ENCODE data around the gene WWOX. TPM values are rescaled to one million over a fixed set of nuclear protein-coding genes. Genes with fewer than 3 reads are reported as not detected.

WWOX gene
- total RNA-seq, 1 donor from 2014 or later = 15.8 TPM

- DNase-seq (ENCODE audit: low spot score) = no peak
These were observed 359.1 kb downstream of the WWOX start for GRCh38 chr16:78458588-78458987.

- no peak for DNase-seq (ENCODE audit: low spot score)
These were observed 361.0 kb downstream of the WWOX start for GRCh38 chr16:78460428-78460827.

GRCh38 chr16:78461087-78461486 is 361.6 kb downstream of the WWOX start:
- DNase-seq (ENCODE audit: low spot score) = no peak

GRCh38 chr16:78461496-78462287 is 362.2 kb downstream of the WWOX start:
- DNase-seq (ENCODE audit: low spot score) = no peak

- no peak for DNase-seq (ENCODE audit: low spot score)
These were observed 363.1 kb downstream of the WWOX start for GRCh38 chr16:78462288-78463208.

GRCh38 chr16:78463591-78463990 is 364.1 kb downstream of the WWOX start:
- DNase-seq (ENCODE audit: low spot score) = no peak

- no peak for DNase-seq (ENCODE audit: low spot score)
These were observed 365.4 kb downstream of the WWOX start for GRCh38 chr16:78464833-78465232.

- DNase-seq (ENCODE audit: low spot score) = no peak
These were observed 366.3 kb downstream of the WWOX start for GRCh38 chr16:78465730-78466129.

GRCh38 chr16:78469787-78470186 is 370.3 kb downstream of the WWOX start:
- no peak for DNase-seq (ENCODE audit: low spot score)

- no peak for DNase-seq (ENCODE audit: low spot score)
These were observed 373.7 kb downstream of the WWOX start for GRCh38 chr16:78473031-78473699.

- DNase-seq (ENCODE audit: low spot score) = no peak
These were observed 375.3 kb downstream of the WWOX start for GRCh38 chr16:78474762-78475161.

- DNase-seq (ENCODE audit: low spot score) = no peak
These were observed 377.2 kb downstream of the WWOX start for GRCh38 chr16:78476615-78477014.

- DNase-seq (ENCODE audit: low spot score) = no peak
These were observed 378.9 kb downstream of the WWOX start for GRCh38 chr16:78478267-78478861.

- no peak for DNase-seq (ENCODE audit: low spot score)
These were observed 380.3 kb downstream of the WWOX start for GRCh38 chr16:78479723-78480122.

- DNase-seq (ENCODE audit: low spot score) = no peak
These were observed 381.1 kb downstream of the WWOX start for GRCh38 chr16:78480588-78480987.

- DNase-seq (ENCODE audit: low spot score) = no peak
These were observed 383.9 kb downstream of the WWOX start for GRCh38 chr16:78483124-78483992.

- no peak for DNase-seq (ENCODE audit: low spot score)
These were observed 385.1 kb downstream of the WWOX start for GRCh38 chr16:78484509-78485058.

GRCh38 chr16:78485188-78485916 is 385.9 kb downstream of the WWOX start:
- no peak for DNase-seq (ENCODE audit: low spot score)

GRCh38 chr16:78485917-78486257 is 386.4 kb downstream of the WWOX start:
- no peak for DNase-seq (ENCODE audit: low spot score)

All from mesenteric fat pad (tissue), 1 donor.